NB4 (cell line): ENCODE measurements around the gene PIK3C2A.

Experiments used
- MYC ChIP-seq: IDR thresholded peaks from 2 replicates; pipeline ENCODE4 v1.6.1; 2011; ENCODE audit warnings: low read depth, low read length
- POLR2A ChIP-seq: IDR thresholded peaks from 2 replicates; pipeline ENCODE4 v1.6.1; 2011; ENCODE audit warnings: mild to moderate bottlenecking; ENCODE audit not compliant: insufficient read length; ENCODE audit errors: extremely low read depth
- TF ChIP-seq, protein P1 (sequence below): IDR thresholded peaks from one replicate; pipeline ENCODE4 v1.5.1; 2012; ENCODE audit warnings: low read depth, low read length

DNA sequence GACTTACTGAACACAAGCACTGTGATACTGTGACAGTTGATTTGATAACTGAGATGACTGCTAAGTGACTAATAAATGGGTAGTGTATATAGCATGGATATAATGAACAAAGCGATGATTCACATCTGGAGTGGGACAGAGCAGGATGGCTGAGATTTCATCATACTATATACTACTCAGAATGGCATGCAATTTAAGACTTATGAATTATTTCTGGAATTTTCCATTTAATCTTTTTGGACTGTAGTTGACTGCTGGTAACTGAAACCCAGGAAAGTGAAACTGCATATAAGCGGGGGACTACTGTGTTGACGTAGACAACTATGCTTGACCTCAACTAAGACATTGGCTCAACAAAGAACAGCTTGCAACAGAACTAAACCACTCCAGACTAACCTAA lies 48.7 kb upstream of the PIK3C2A start:
- TF ChIP-seq MYC (no peak), POLR2A (no peak)
- TF ChIP-seq, protein P1, sequence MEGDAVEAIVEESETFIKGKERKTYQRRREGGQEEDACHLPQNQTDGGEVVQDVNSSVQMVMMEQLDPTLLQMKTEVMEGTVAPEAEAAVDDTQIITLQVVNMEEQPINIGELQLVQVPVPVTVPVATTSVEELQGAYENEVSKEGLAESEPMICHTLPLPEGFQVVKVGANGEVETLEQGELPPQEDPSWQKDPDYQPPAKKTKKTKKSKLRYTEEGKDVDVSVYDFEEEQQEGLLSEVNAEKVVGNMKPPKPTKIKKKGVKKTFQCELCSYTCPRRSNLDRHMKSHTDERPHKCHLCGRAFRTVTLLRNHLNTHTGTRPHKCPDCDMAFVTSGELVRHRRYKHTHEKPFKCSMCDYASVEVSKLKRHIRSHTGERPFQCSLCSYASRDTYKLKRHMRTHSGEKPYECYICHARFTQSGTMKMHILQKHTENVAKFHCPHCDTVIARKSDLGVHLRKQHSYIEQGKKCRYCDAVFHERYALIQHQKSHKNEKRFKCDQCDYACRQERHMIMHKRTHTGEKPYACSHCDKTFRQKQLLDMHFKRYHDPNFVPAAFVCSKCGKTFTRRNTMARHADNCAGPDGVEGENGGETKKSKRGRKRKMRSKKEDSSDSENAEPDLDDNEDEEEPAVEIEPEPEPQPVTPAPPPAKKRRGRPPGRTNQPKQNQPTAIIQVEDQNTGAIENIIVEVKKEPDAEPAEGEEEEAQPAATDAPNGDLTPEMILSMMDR: no peak
